Adrenal gland (tissue), 12 donors: ENCODE measurements around the gene SIVA1. TPM values are rescaled to one million over a fixed set of nuclear protein-coding genes. Genes with fewer than 3 reads are reported as not detected.

Source experiments
- DNase-seq, 7 donors: peaks; one replicate each; pipeline ENCODE4 v3.0.0-alpha.2; 2019 to 2020
- H3K27ac ChIP-seq, 5 donors: fragments of 200-600 bp; sonication (generic) in 4 of 5; 1 replicate in 3 of 5; 2 replicates in 2 of 5; pipeline versions ENCODE4 v1.5.1 to v1.8.0; 2016 to 2020; ENCODE audit warnings: mild to moderate bottlenecking in 1 of 5
- H3K27me3 ChIP-seq: fragments of 200-600 bp; 2 replicates; pipeline ENCODE4 v1.8.0; 2021
- H3K36me3 ChIP-seq, 2 donors: fragments of 200-600 bp; replicated peaks in 1 of 2; 1 replicate in 1 of 2; 2 replicates in 1 of 2; pipeline versions ENCODE4 v1.5.1 to v1.8.0; 2018 to 2022
- H3K4me1 ChIP-seq, 2 donors: fragments of 200-600 bp; replicated peaks in 1 of 2; 1 replicate in 1 of 2; 2 replicates in 1 of 2; pipeline versions ENCODE4 v1.5.1 to v1.8.0; 2018 to 2021
- H3K4me3 ChIP-seq, 4 donors: fragments of 200-600 bp; sonication (generic) in 3 of 4; one replicate each; pipeline ENCODE4 v1.5.1; 2016 to 2018
- H3K9me3 ChIP-seq, 3 donors: fragments of 200-600 bp; sonication (generic) in 1 of 3; replicated peaks in 1 of 3; 1 replicate in 2 of 3; 2 replicates in 1 of 3; pipeline versions ENCODE4 v1.5.1 to v1.8.0; 2016 to 2021
- POLR2A ChIP-seq, 2 donors: fragments of 450-650 bp; IDR thresholded peaks; one replicate each; pipeline ENCODE4 v1.6.1; 2017; ENCODE audit warnings: antibody characterized with exemption in 2 of 2, mild to moderate bottlenecking in 2 of 2, moderate library complexity in 1 of 2
- WGBS, 4 donors: extraction: QIAGEN DNeasy Blood & Tissue Kit in 2 of 4; methylation state at CpG; one replicate each; pipeline versions ENCODE4 v1.1.5 to v1.1.7; 2013 to 2017; 5-methylcytosine and 5-hydroxymethylcytosine counted together
- intact Hi-C, 2 donors: fragments of 100-400 bp; cut with DNase I; formaldehyde crosslinking; loops; one replicate each; pipeline versions ENCODE4 v1.14.1 to v1.15.0; 2022 to 2023
- polyA plus RNA-seq, 3 donors: library from polyadenylated mRNA; stranded (reverse); fragments of 200-250 nt in 2 of 3; fragments of 350-450 nt in 1 of 3; fragmentation: Illumina TruSeq in 1 of 3; extraction: RNeasy Lipid Tissue Mini Kit (QIAGEN cat#74804) in 1 of 3; gene quantifications; one replicate each; pipeline ENCODE4 v1.2.3, GENCODE V29; 2013 to 2014
- total RNA-seq, 9 donors: library from RNA; depleted of rRNA in 4 of 9; stranded (reverse); fragments of >200 nt in 4 of 9; fragments of 120-200 nt in 1 of 9; fragmentation: NEBNext Ultra II Directional in 1 of 9; extraction: Animal tissue kit (Norgen Biotek cat#: 25700) in 1 of 9; gene quantifications; one replicate each; pipeline versions ENCODE4 v1.1.0 to v1.2.4, GENCODE V29; 2013 to 2023
- TF ChIP-seq, protein P1 (sequence below), 6 experiments: fragments of 450-650 bp in 4 of 6; fragments of 200-600 bp in 2 of 6; sonication (generic) in 1 of 6; IDR thresholded peaks; 1 replicate in 5 of 6; 2 replicates in 1 of 6; pipeline versions ENCODE4 v1.5.1 to v1.8.0; 2016 to 2021; ENCODE audit warnings: antibody characterized with exemption in 6 of 6, mild to moderate bottlenecking in 2 of 6, moderate library complexity in 1 of 6
- donor health status: healthy with polysubstance abuse.
- donor health status: Bipolar disorder and iron deficiency.
- donor health status: DM: yes; HTN: yes; CAD: no.
- donor health status: DM: no; HTN: no; CAD: no.
- donor health status: DM: no; HTN: no; CAD: no.
- donor health status: DM: yes; HTN: yes; CAD: no.

SIVA1 gene
- total and polyA plus RNA-seq, 12 donors = 2.0 to 294 (median 83.2) TPM

DNA sequence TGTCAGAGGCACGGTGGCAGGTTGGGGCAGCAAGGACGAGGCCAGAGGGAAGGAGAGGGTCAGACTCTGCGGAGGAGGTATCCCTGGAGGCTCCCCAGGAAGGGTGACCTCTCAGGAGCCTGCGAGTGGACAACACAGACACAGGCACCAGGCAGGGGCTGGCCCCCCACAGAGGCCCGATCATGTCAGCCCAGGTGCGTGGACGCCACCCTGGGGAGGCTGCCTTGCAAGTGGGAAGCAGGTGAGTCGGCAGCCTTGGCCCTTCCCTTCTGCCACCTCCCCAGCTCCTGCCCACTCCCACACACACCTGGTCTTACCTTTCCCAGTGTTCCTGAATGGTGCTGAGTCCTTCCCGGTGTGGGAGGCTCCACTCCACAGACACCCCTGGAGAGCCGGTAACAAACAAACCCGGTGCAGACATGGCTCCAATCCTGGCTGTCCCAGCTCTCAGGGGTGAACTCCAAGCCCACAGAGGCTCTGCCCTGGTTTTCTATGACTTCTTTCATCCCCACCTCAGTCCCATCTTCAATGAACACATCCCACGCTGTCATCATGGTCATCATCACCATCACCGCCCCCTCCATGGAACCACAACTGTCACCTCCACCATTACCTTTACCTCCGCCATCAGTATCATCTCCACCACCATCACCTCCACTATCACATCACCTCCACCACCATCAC lies 53.1 kb downstream of the SIVA1 start:
- Histone ChIP-seq H3K36me3 (no peaks in the 10 kb centered on the region), H3K4me3 (no peak overlapping the region), H3K27ac (no peak overlapping the region), H3K27me3 (no peaks in the 10 kb centered on the region), H3K4me1 (peaks cover 6 to 10% of the 10 kb centered on the region in 2 donors), H3K9me3 (no peaks in the 10 kb centered on the region)
- 87 to 94% (median 90%) methylated on average over 11 to 14 of the region's 14 CpGs for WGBS, 4 donors
- TF ChIP-seq POLR2A (IDR thresholded peaks at IDR 0.05) = no peak
- TF ChIP-seq, protein P1, sequence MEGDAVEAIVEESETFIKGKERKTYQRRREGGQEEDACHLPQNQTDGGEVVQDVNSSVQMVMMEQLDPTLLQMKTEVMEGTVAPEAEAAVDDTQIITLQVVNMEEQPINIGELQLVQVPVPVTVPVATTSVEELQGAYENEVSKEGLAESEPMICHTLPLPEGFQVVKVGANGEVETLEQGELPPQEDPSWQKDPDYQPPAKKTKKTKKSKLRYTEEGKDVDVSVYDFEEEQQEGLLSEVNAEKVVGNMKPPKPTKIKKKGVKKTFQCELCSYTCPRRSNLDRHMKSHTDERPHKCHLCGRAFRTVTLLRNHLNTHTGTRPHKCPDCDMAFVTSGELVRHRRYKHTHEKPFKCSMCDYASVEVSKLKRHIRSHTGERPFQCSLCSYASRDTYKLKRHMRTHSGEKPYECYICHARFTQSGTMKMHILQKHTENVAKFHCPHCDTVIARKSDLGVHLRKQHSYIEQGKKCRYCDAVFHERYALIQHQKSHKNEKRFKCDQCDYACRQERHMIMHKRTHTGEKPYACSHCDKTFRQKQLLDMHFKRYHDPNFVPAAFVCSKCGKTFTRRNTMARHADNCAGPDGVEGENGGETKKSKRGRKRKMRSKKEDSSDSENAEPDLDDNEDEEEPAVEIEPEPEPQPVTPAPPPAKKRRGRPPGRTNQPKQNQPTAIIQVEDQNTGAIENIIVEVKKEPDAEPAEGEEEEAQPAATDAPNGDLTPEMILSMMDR (IDR thresholded peaks at IDR 0.05) = no peak
- DNase-seq = peak in 1 of 7 donors; percentile 5
- intact Hi-C loops = no loop called here

DNA sequence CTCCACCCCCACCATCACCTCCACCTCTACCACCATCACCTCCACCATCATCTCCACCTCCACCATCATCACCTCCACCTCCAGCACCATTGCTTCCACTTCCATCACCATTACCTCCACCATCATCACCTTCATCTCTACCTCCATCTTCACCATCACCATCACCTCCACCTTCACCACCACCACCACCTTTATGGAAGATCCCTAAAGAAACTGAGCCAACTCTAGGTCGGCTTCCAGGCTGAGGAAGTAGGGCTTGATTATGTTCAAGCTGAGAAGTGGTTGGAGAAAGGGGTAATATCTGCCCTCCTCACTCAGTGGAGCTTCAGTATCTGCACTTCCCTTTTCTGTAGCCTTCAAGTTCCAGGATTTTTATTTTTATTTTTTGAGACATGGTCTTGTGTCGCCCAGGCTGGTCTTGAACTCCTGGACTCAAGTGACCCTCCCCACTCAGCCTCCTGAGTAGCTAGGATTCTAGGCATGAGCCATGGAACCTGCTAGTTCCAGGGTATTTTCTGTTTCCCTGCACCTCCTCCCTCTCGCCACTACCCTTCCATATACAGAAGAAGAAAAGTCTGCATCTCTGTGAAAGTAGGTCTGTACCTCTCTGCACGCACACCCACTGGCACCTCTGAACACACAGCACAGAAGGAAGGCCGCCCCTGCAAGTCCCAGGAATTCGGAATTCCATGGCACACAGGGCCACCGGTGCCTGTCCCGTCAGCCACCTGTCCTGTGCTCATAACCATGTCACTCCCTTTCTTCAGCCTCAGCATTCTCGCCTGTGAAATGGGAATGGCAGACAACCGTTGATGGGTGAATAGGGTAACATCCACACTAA lies 53.9 kb downstream of the SIVA1 start:
- intact Hi-C loops = no loop called here
- DNase-seq = no peak
- Histone ChIP-seq H3K9me3 (no peaks in the 10 kb centered on the region), H3K27me3 (no peaks in the 10 kb centered on the region), H3K4me3 (no peak overlapping the region), H3K4me1 (peaks cover 0 to 2% of the 10 kb centered on the region in 2 donors), H3K27ac (no peak overlapping the region), H3K36me3 (no peaks in the 10 kb centered on the region)
- no peak for TF ChIP-seq POLR2A (IDR thresholded peaks at IDR 0.05)
- TF ChIP-seq, protein P1 (IDR thresholded peaks at IDR 0.05) = no peak
- 84 to 87% (median 86%) methylated on average over 9 to 10 of the region's 10 CpGs for WGBS, 4 donors

DNA sequence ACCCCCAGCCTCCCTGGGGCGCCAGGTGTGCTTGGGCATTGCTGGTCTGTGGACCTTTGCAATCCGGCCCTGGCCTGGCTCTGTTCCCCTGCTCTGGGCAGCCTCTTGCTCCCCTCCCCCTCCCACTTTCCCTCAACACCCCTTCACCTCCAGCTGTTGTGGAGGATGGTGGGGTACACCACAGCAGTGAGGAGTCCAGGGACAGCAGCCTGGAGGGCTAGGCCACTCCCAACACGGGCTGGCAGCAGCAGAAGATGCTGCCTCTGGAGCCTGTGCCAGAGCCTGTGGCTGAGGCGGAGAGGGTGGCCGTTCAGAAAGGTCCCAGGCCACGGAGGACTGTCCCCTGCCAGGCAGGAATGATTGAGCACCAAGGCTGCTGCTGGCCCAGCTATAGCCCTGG lies 55.5 kb downstream of the SIVA1 start:
- Histone ChIP-seq H3K4me3 (no peak overlapping the region), H3K27me3 (no peaks in the 10 kb centered on the region), H3K27ac (no peak overlapping the region), H3K9me3 (no peaks in the 10 kb centered on the region), H3K4me1 (no peaks in the 10 kb centered on the region), H3K36me3 (no peaks in the 10 kb centered on the region)
- intact Hi-C loops = no loop called here
- DNase-seq = no peak
- 68 to 82% (median 79%) methylated on average over 3 to 6 of the region's 6 CpGs for WGBS, 4 donors
- TF ChIP-seq POLR2A (IDR thresholded peaks at IDR 0.05) = no peak
- TF ChIP-seq, protein P1 (IDR thresholded peaks at IDR 0.05) = no peak

Other genes starting within 250 kb of the SIVA1 start
- gene C14orf180, start 173.4 kb upstream of the SIVA1 start, total RNA-seq = 10 to 100 TPM in 2 of 9 donors, 1 to 10 TPM in 5, under 1 TPM in 2; 0.28 to 17.8 (median 4.7) TPM
- gene C14orf180, start 173.4 kb upstream of the SIVA1 start, polyA plus RNA-seq = 10 to 100 TPM in 1 of 3 donors, 1 to 10 TPM in 1, under 1 TPM in 1; 0.26 to 16.8 (median 7.1) TPM
- gene TMEM179, start 148.4 kb upstream of the SIVA1 start, total RNA-seq = 10 to 100 TPM in 6 of 9 donors, 1 to 10 TPM in 3; 4.3 to 46.5 (median 13.1) TPM
- 10 to 100 TPM in 2 of 3 donors, 1 to 10 TPM in 1; 4.5 to 76.7 (median 17.9) TPM for gene TMEM179, start 148.4 kb upstream of the SIVA1 start, polyA plus RNA-seq
- gene INF2, start 63.5 kb upstream of the SIVA1 start, total RNA-seq = 10 to 100 TPM in 8 of 9 donors, 1 to 10 TPM in 1; 8.4 to 72.9 (median 60.7) TPM
- gene INF2, start 63.5 kb upstream of the SIVA1 start, polyA plus RNA-seq = 100 to 1,000 TPM in 2 of 3 donors, 10 to 100 TPM in 1; 16.3 to 217 (median 117) TPM
- gene ADSS1, start 28.9 kb upstream of the SIVA1 start, total RNA-seq = 10 to 100 TPM in 6 of 9 donors, 1 to 10 TPM in 3; 4.0 to 39.1 (median 17.0) TPM
- gene ADSS1, start 28.9 kb upstream of the SIVA1 start, polyA plus RNA-seq = 10 to 100 TPM in 2 of 3 donors, 1 to 10 TPM in 1; 5.6 to 20.1 (median 16.7) TPM
- gene AKT1, start 42.6 kb downstream of the SIVA1 start, total RNA-seq = 100 to 1,000 TPM in 8 of 9 donors, 10 to 100 TPM in 1; 66.4 to 300 (median 191) TPM
- gene AKT1, start 42.6 kb downstream of the SIVA1 start, polyA plus RNA-seq = 100 to 1,000 TPM in 2 of 3 donors, 10 to 100 TPM in 1; 97.5 to 244 (median 230) TPM
- 10 to 100 TPM in 3 of 9 donors, 1 to 10 TPM in 5, under 1 TPM in 1; 0.61 to 13.9 (median 8.9) TPM for gene ZBTB42, start 48.0 kb downstream of the SIVA1 start, total RNA-seq
- 1 to 10 TPM; 1.2 to 2.3 (median 1.6) TPM for gene ZBTB42, start 48.0 kb downstream of the SIVA1 start, polyA plus RNA-seq
- gene CEP170B, start 112.1 kb downstream of the SIVA1 start, total RNA-seq = 10 to 100 TPM in 8 of 9 donors, 1 to 10 TPM in 1; 2.4 to 25.1 (median 18.9) TPM
- 10 to 100 TPM in 2 of 3 donors, 1 to 10 TPM in 1; 2.8 to 29.4 (median 13.0) TPM for gene CEP170B, start 112.1 kb downstream of the SIVA1 start, polyA plus RNA-seq
- 1 to 10 TPM in 2 of 9 donors, under 1 TPM in 4, not detected in 3; 0.30 to 1.9 (median 0.52) TPM for gene PLD4, start 171.7 kb downstream of the SIVA1 start, total RNA-seq
- gene PLD4, start 171.7 kb downstream of the SIVA1 start, polyA plus RNA-seq = 1 to 10 TPM in 1 of 3 donors, under 1 TPM in 2; 0.37 to 1.0 (median 0.64) TPM
- gene AHNAK2, start 225.2 kb downstream of the SIVA1 start, total RNA-seq = 10 to 100 TPM in 2 of 9 donors, 1 to 10 TPM in 4, under 1 TPM in 3; 0.67 to 16.0 (median 4.1) TPM
- gene AHNAK2, start 225.2 kb downstream of the SIVA1 start, polyA plus RNA-seq = 1 to 10 TPM; 1.8 to 6.5 (median 4.4) TPM
- 10 to 100 TPM in 2 of 9 donors, 1 to 10 TPM in 7; 6.3 to 13.4 (median 7.6) TPM for gene CLBA1, start 232.6 kb downstream of the SIVA1 start, total RNA-seq
- 10 to 100 TPM; 11.1 to 22.5 (median 19.9) TPM for gene CLBA1, start 232.6 kb downstream of the SIVA1 start, polyA plus RNA-seq